D341Med (cell line): ENCODE results near the gene CACNG8.
"Not testable (repeated sequence)": the region's sequence is repeated elsewhere in the genome, so short reads cannot be mapped to it uniquely, and the experiment has no call there.

Source experiments
- DNase-seq: peaks from one replicate; pipeline ENCODE4 v3.0.0; 2012; ENCODE audit warnings: low spot score

CACNG8 gene

DNA sequence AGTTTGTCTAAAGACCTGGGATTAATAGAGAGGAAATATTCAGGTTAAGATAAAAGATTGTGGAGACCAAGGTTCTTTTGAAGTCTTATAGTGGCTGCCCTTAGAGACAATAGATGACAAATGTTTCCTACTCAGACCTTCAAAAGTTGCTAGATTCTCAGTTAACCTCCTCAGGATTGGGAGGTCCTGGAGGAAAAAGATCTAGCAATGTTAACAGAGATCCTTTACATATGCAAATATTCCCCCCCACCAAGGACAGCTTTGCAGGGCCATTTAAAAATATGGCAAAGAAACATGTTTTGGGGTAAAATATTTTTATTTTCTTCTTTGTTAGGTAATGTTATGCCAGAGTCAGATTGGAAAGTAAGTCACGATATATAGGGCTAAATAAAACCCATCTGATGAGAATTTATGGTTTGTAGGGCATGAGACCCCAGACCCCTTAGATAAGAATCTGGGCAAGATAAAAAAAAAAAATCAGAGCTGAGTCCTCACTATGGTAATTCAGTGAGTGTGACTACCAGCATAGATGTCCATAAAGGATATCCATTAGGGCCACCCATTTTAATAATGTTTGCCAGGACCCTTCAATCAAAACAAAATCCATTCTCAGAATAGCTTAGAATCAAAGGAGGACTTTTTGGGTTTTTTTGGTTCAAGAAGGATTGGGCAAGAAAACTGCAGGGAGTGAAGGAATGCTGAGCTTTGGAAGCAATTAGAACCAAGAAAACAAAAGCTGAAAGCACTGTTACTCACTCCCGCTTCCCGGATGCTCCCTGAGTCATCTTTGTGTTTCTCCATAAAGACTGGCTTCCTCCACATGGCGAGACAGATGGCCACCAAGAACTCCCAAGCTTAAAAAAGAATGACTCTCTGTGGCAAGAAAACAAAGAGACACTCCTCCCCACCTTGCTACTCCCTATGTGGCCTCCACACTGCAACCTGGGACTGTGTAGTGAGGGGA lies 72.8 kb downstream of the CACNG8 start:
- no peak for DNase-seq

DNA sequence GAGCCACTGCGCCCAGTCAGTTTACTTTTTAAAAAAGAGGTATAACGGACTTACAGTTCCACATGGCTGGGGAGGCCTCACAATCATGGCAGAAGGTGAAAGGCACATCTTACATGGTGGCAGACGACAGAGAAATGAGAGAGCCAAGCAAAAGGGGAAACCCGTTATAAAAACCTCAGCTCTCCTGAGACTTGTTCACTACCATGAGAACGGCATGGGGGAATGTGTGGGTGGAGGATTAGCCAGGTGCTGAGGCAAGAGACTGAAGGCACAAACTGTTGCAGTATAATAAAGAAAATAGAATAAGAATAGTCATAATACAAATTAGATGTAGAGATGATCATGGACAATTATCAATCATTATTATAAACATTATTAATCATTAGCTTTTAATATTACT lies 73.8 kb downstream of the CACNG8 start:
- not testable (repeated sequence) for DNase-seq
